ENCODE measurements around the gene MARCHF2.
A peak's percentile ranks its signal among the peaks of the same experiment; 100 is the strongest.

The MARCHF2 gene

GRCh38 chr19:8487137-8487851, 74.2 kb downstream of the MARCHF2 start:
- Mint-ChIP-seq H3K27ac (peak overlapping the region; percentile 74 to 94), H3K4me3 (peak overlapping the region; percentile 64 to 74), H3K9me3 (no peaks in the 10 kb centered on the region), H3K27me3 (no peaks in the 10 kb centered on the region), H3K4me1 (peaks cover 60% of the 10 kb centered on the region)
- ATAC-seq (peak; percentile 93), DNase-seq (peak; percentile 54 to 85)

- ATAC-seq (no peak), DNase-seq (no peak)
- H3K4me1 Mint-ChIP-seq, result peaks cover 50% of the 10 kb centered on the region
- no peak overlapping the region for H3K4me3 Mint-ChIP-seq
- no peaks in the 10 kb centered on the region for H3K27me3 Mint-ChIP-seq
- H3K9me3 Mint-ChIP-seq, result no peaks in the 10 kb centered on the region
- peak overlapping the region in 1 of 2 donors; percentile 31 for H3K27ac Mint-ChIP-seq
Measured at GRCh38 chr19:8488365-8488764, 75.3 kb downstream of the MARCHF2 start.
